HepG2 (cell line): ENCODE measurements around the gene LST1. TPM values are rescaled to one million over a fixed set of nuclear protein-coding genes. Genes with fewer than 3 reads are reported as not detected.

Experiments
- ARNTL ChIP-seq: sonication (generic); formaldehyde crosslinking; IDR thresholded peaks from 2 replicates; pipeline ENCODE4 v1.4.0; 2020; ENCODE audit warnings: mild to moderate bottlenecking, missing genetic modification reagents
- ATF7-NPFF ChIP-seq: sonication (generic); formaldehyde crosslinking; IDR thresholded peaks from 2 replicates; pipeline ENCODE4 v1.8.1; 2023; ENCODE audit warnings: mild to moderate bottlenecking, low read depth, missing genetic modification reagents, moderate library complexity
- HCFC1 ChIP-seq: fragments of 150-350 bp; IDR thresholded peaks from 2 replicates; pipeline ENCODE4 v1.6.1; 2014; ENCODE audit warnings: low read depth, low read length
- KAT8 ChIP-seq: IDR thresholded peaks from 2 replicates; pipeline ENCODE4 v1.6.1; 2016; ENCODE audit warnings: missing genetic modification reagents, missing compliant biosample characterization
- MBNL3 ChIP-seq: fragments of 250-450 bp; sonication (Bioruptor Pico); conservative IDR thresholded peaks from 2 replicates; pipeline ENCODE4 v1.8.0; 2022; ENCODE audit warnings: mild to moderate bottlenecking, inconsistent platforms
- NR2C2 ChIP-seq: sonication (generic); formaldehyde crosslinking; IDR thresholded peaks from 2 replicates; pipeline ENCODE4 v1.4.0; 2020; ENCODE audit warnings: missing genetic modification reagents, mild to moderate bottlenecking, moderate library complexity, borderline replicate concordance
- SETDB1 ChIP-seq: sonication (generic); formaldehyde crosslinking; IDR thresholded peaks from 2 replicates; pipeline ENCODE4 v1.5.1; 2020; ENCODE audit warnings: missing genetic modification reagents, mild to moderate bottlenecking, borderline replicate concordance
- SNAI1 ChIP-seq: sonication (generic); formaldehyde crosslinking; IDR thresholded peaks from 2 replicates; pipeline ENCODE4 v1.5.0; 2020; ENCODE audit warnings: mild to moderate bottlenecking, missing genetic modification reagents, borderline replicate concordance
- ZFYVE20 ChIP-seq: sonication (generic); formaldehyde crosslinking; IDR thresholded peaks from 2 replicates; pipeline ENCODE4 v1.8.0; 2023; ENCODE audit warnings: low read depth, mild to moderate bottlenecking, moderate library complexity, missing genetic modification reagents, borderline replicate concordance
- ZNF292 ChIP-seq: sonication (generic); formaldehyde crosslinking; IDR thresholded peaks from 2 replicates; pipeline ENCODE4 v1.8.1; 2022; ENCODE audit warnings: mild to moderate bottlenecking, low read depth, missing genetic modification reagents, borderline replicate concordance
- ZNF558 ChIP-seq: sonication (generic); formaldehyde crosslinking; IDR thresholded peaks from 2 replicates; pipeline ENCODE4 v1.9.0; 2022; ENCODE audit warnings: mild to moderate bottlenecking, missing genetic modification reagents, borderline replicate concordance
- ZNF674 ChIP-seq: sonication (generic); formaldehyde crosslinking; IDR thresholded peaks from 2 replicates; pipeline ENCODE4 v1.5.0; 2020; ENCODE audit warnings: low read depth, mild to moderate bottlenecking, missing genetic modification reagents
- ZNF761 ChIP-seq: sonication (generic); formaldehyde crosslinking; conservative IDR thresholded peaks from 2 replicates; pipeline ENCODE4 v1.4.0; 2020; ENCODE audit warnings: mild to moderate bottlenecking, missing genetic modification reagents
- ZZZ3 ChIP-seq: sonication (generic); formaldehyde crosslinking; IDR thresholded peaks from 2 replicates; pipeline ENCODE4 v1.4.0; 2020; ENCODE audit warnings: missing genetic modification reagents, mild to moderate bottlenecking, borderline replicate concordance
- polyA plus RNA-seq, 8 experiments: library from polyadenylated mRNA; depleted of rRNA in 3 of 8; stranded (reverse) in 7 of 8; unstranded in 1 of 8; fragments of >200 nt; fragmentation: Illumina TruSeq in 4 of 8; extraction: Trizol in 4 of 8; gene quantifications; 2 replicates each; pipeline versions ENCODE4 v1.2.1 to v1.2.3, GENCODE V29; 2011 to 2016; ENCODE audit warnings: low read depth in 4 of 8, missing spikeins in 1 of 8, mixed read lengths in 1 of 8; ENCODE audit not compliant: insufficient read depth in 1 of 8
- total RNA-seq, 5 experiments: library from RNA; depleted of rRNA; stranded (reverse); fragments of >200 nt; fragmentation: Illumina TruSeq; extraction: Trizol; gene quantifications; 2 replicates each; pipeline ENCODE4 v1.2.3, GENCODE V29; 2016; ENCODE audit warnings: low read depth in 1 of 5
- TF ChIP-seq, protein P1 (sequence below): sonication (generic); IDR thresholded peaks from 2 replicates; pipeline ENCODE4 v1.6.1; 2016; ENCODE audit warnings: low read depth, borderline replicate concordance
- TF ChIP-seq, protein P2 (sequence below): IDR thresholded peaks from 2 replicates; pipeline ENCODE4 v1.6.1; 2018; ENCODE audit warnings: missing genetic modification reagents
- TF ChIP-seq, protein P3 (sequence below): sonication (generic); formaldehyde crosslinking; IDR thresholded peaks from 2 replicates; pipeline ENCODE4 v1.4.0; 2020; ENCODE audit warnings: mild to moderate bottlenecking, low read depth, missing genetic modification reagents
- TF ChIP-seq, protein P4 (sequence below): fragments of 450-650 bp; IDR thresholded peaks from 2 replicates; pipeline ENCODE4 v1.6.1; 2016
- TF ChIP-seq, protein P5 (sequence below): sonication (generic); formaldehyde crosslinking; IDR thresholded peaks from 2 replicates; pipeline ENCODE4 v1.9.0; 2021; ENCODE audit warnings: missing genetic modification reagents, mild to moderate bottlenecking, borderline replicate concordance
- TF ChIP-seq, protein P6 (sequence below): sonication (generic); formaldehyde crosslinking; IDR thresholded peaks from 2 replicates; pipeline ENCODE4 v1.9.0; 2022; ENCODE audit warnings: missing genetic modification reagents, mild to moderate bottlenecking, borderline replicate concordance

LST1 gene
- total and polyA plus RNA-seq, 2 of the 13 experiments (the other 11 are each of a cell fraction or from before 2014, with no cell fraction given) = not detected

DNA sequence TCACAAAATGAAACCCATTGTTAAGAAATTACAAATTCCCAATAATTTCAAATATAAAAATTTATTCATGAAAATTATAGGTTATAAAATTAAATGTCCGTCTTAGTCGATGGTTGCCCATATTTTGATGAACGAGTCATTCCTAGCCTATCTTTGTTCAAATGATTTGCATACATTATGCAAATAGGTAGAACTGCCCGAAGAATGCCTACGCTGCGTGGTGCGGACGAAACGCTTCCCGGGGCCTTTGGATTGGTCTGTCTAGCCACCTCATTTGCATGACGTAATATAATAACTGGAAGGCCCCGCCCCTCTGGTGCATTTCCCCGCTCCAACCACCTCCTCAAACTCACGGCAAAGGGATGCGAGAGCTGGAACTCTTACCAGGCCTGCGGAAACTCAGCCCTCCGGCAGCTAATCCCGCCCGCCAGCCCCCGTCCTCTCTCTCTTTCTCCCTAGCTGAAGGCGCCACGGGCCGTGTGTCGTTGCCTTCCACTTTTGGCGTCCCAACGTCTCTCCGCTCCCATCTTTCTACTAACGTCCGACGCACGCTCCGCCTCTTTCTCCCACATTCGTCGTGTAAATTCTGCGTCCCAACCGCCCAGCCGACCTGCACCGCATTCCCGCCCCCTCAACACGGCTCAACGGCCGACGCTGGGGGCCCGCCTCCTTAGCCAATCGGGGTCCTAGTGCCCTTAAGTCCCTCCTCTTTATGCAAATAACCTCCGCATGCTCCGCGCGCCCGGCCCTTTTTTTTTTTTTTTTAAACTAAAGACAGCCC, 33.9 kb downstream of the LST1 start (continued):
- TF ChIP-seq, protein P1, sequence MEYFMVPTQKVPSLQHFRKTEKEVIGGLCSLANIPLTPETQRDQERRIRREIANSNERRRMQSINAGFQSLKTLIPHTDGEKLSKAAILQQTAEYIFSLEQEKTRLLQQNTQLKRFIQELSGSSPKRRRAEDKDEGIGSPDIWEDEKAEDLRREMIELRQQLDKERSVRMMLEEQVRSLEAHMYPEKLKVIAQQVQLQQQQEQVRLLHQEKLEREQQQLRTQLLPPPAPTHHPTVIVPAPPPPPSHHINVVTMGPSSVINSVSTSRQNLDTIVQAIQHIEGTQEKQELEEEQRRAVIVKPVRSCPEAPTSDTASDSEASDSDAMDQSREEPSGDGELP = no peak
- no peak; the same call in 1 of the 2 replicates for TF ChIP-seq ZZZ3 (CRISPR knock-in tag)
- TF ChIP-seq, protein P2, sequence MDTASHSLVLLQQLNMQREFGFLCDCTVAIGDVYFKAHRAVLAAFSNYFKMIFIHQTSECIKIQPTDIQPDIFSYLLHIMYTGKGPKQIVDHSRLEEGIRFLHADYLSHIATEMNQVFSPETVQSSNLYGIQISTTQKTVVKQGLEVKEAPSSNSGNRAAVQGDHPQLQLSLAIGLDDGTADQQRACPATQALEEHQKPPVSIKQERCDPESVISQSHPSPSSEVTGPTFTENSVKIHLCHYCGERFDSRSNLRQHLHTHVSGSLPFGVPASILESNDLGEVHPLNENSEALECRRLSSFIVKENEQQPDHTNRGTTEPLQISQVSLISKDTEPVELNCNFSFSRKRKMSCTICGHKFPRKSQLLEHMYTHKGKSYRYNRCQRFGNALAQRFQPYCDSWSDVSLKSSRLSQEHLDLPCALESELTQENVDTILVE (CRISPR knock-in tag) = no peak
- TF ChIP-seq, protein P3, sequence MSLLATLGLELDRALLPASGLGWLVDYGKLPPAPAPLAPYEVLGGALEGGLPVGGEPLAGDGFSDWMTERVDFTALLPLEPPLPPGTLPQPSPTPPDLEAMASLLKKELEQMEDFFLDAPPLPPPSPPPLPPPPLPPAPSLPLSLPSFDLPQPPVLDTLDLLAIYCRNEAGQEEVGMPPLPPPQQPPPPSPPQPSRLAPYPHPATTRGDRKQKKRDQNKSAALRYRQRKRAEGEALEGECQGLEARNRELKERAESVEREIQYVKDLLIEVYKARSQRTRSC (CRISPR knock-in tag) = no peak
- TF ChIP-seq ZNF674 (CRISPR knock-in tag) = no peak
- peak; percentile 84; the same call in 1 of the 2 replicates for TF ChIP-seq ATF7-NPFF
- TF ChIP-seq SETDB1 (CRISPR knock-in tag) = no peak
- no peak; the same call in 1 of the 2 replicates for TF ChIP-seq ZNF558 (CRISPR knock-in tag)
- peak; percentile 82; the same call in 1 of the 2 replicates for TF ChIP-seq ARNTL (CRISPR knock-in tag)
- peak; percentile 63; the same call in 1 of the 2 replicates for TF ChIP-seq KAT8 (CRISPR knock-in tag)
- TF ChIP-seq, protein P4, sequence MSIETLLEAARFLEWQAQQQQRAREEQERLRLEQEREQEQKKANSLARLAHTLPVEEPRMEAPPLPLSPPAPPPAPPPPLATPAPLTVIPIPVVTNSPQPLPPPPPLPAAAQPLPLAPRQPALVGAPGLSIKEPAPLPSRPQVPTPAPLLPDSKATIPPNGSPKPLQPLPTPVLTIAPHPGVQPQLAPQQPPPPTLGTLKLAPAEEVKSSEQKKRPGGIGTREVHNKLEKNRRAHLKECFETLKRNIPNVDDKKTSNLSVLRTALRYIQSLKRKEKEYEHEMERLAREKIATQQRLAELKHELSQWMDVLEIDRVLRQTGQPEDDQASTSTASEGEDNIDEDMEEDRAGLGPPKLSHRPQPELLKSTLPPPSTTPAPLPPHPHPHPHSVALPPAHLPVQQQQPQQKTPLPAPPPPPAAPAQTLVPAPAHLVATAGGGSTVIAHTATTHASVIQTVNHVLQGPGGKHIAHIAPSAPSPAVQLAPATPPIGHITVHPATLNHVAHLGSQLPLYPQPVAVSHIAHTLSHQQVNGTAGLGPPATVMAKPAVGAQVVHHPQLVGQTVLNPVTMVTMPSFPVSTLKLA = peak; percentile 60
- TF ChIP-seq, protein P5, sequence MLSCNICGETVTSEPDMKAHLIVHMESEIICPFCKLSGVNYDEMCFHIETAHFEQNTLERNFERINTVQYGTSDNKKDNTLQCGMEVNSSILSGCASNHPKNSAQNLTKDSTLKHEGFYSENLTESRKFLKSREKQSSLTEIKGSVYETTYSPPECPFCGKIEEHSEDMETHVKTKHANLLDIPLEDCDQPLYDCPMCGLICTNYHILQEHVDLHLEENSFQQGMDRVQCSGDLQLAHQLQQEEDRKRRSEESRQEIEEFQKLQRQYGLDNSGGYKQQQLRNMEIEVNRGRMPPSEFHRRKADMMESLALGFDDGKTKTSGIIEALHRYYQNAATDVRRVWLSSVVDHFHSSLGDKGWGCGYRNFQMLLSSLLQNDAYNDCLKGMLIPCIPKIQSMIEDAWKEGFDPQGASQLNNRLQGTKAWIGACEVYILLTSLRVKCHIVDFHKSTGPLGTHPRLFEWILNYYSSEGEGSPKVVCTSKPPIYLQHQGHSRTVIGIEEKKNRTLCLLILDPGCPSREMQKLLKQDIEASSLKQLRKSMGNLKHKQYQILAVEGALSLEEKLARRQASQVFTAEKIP = no peak
- TF ChIP-seq, protein P6, sequence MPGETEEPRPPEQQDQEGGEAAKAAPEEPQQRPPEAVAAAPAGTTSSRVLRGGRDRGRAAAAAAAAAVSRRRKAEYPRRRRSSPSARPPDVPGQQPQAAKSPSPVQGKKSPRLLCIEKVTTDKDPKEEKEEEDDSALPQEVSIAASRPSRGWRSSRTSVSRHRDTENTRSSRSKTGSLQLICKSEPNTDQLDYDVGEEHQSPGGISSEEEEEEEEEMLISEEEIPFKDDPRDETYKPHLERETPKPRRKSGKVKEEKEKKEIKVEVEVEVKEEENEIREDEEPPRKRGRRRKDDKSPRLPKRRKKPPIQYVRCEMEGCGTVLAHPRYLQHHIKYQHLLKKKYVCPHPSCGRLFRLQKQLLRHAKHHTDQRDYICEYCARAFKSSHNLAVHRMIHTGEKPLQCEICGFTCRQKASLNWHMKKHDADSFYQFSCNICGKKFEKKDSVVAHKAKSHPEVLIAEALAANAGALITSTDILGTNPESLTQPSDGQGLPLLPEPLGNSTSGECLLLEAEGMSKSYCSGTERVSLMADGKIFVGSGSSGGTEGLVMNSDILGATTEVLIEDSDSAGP (CRISPR knock-in tag) = peak; percentile 87
- TF ChIP-seq NR2C2 (CRISPR knock-in tag) = peak; percentile 37; the same call in 1 of the 2 replicates
- peak; percentile 9; the same call in 1 of the 2 replicates for TF ChIP-seq SNAI1
- 0 out of 2 replicates have a peak, but pooled peaks have one; percentile 19 for TF ChIP-seq ZNF761
- no peak for TF ChIP-seq ZFYVE20 (CRISPR knock-in tag)
- no peak for TF ChIP-seq MBNL3 (CRISPR knock-in tag)
- TF ChIP-seq ZNF292 (CRISPR knock-in tag) = no peak
- peak; percentile 23 for TF ChIP-seq HCFC1
